ENCODE results near the gene SLC9C2.
"Not testable (repeated sequence)": the region's sequence is repeated elsewhere in the genome, so short reads cannot be mapped to it uniquely, and the experiment has no call there.

SLC9C2 gene

DNA sequence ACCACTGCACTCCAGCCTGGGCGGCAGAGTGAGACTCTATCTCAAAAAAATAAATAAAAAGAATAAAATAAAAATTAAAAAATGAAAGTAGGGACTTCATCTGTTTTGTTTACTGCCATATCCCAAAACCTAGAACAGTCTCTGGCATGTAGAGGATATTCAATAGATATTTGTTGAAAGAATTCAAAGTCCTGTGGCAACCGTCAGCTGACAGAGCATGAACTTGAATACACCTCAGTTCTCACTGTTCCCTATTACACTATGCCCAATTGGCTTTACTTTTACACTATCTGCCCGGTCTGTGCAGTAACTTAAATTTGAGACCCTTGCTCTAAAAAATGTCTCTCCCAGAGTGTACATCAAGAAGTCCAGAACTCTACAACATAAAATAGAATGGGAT is 79.5 kb downstream of the SLC9C2 start:
- no peak for DNase-seq

GRCh38 chr1:173520799-173521198 is 82.1 kb downstream of the SLC9C2 start:
- DNase-seq: no peak

DNA sequence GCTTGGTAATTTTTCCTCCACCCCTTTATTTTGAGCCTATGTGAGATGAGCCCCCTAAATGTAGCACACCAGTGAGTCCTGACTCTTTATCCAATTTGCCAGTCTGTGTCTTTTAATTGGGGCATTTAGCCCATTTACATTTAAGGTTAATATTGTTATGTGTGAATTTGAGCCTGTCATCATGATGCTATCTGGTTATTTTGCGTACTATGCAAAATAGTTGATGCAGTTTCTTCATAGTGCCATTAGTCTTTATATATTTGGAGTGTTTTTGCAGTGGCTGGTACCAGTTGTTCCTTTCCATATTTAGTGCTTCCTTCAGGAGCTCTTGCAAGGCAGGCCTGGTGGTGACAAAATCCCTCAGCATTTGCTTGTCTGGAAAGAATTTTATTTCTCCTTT is 88.4 kb downstream of the SLC9C2 start:
- not testable (repeated sequence) for DNase-seq

GRCh38 chr1:173509797-173510196 is 93.1 kb downstream of the SLC9C2 start:
- no peak for DNase-seq

GRCh38 chr1:173508541-173508940 is 94.3 kb downstream of the SLC9C2 start:
- DNase-seq: no peak

- no peak for DNase-seq
Observed at GRCh38 chr1:173507847-173508209, 95.0 kb downstream of the SLC9C2 start.

DNA sequence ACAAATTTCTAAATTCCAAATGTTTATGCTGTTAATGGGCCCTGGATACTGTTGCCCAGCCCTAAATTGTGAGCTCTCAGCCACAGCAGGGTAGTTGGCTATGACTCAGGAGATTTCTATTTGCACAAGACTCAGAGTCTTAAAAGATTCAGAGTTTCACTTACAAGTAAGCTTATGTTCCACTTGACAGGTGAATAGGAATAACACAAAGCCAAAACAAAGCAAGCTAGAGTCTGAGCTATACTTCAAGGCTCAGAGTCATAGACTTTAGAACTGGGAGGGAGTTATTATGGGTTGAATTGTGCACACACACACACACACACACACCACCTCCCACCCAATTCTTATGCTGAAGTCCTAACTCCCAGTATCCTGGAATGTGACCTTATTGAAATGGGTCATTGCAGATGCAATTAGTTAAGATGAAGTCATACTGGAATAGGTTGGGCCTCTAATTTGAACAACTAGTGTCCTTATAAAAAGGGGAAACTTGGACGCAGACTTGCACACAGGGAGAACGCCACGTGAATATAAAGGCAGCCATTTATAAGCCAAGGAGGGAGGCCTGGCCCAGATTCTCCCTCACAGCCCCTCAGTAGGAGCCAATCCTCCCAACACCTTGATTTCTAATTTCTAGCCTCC is 95.5 kb downstream of the SLC9C2 start:
- no peak for DNase-seq

GRCh38 chr1:173506437-173506836 is 96.4 kb downstream of the SLC9C2 start:
- no peak for DNase-seq

GRCh38 chr1:173505391-173505790 is 97.5 kb downstream of the SLC9C2 start:
- DNase-seq: no peak

GRCh38 chr1:173504268-173504667 is 98.6 kb downstream of the SLC9C2 start:
- DNase-seq: no peak

DNA sequence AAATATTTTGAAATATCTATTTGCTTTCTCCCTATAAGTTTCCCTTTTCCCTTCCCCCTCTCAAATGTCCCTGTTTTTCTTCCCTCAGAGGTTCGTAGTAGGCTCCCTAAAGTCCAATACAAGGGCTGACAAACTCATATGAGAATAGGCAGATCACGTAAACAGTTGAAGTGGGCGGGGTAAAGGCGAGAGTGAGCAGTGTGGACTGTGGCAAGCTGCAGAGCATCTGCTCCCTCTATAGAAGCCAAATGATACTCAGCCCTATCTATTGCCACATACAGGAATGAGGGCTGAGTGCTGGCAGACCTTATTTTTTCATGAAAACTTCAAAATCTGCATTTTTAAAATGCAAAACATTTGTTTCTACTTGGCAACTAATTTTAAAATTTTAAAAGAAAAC is 99.5 kb downstream of the SLC9C2 start:
- DNase-seq: no peak

- no peak for DNase-seq
Observed at GRCh38 chr1:173502104-173502503, 100.8 kb downstream of the SLC9C2 start.

GRCh38 chr1:173499729-173500128 is 103.1 kb downstream of the SLC9C2 start:
- DNase-seq: no peak

- no peak for DNase-seq
Observed at GRCh38 chr1:173496757-173497320, 106.0 kb downstream of the SLC9C2 start.

DNA sequence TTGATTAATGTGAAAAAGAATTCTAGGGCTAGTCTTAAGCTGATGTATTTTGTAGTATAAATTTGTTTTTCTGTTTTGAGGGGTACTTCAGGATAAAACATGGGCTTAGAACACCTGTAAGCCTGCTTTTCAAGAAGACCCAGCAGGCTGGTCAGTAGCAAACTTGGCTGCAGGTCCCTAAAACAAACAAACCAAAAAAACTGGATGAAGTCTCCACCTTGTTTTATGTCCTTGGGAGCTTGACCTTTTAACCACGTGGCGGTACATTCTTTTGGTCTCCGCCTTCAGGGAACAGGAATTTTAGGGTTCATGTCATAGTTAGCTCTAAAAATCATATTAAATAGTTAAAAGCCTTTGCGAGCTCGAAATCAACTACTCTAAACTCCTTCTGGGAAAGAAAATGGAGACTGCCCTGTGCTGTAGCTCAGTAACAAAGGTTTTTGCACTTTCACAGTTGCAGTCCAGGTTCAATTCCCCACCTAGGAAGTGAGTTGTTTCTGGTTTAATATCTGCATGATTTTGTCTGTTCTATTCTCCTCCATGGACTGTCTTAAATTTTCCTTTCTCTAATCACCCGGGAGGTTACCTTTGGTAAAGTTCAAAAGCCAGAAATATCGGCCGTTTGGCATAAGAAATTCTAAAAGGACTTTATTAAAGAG is 107.1 kb downstream of the SLC9C2 start:
- no peak for DNase-seq

DNA sequence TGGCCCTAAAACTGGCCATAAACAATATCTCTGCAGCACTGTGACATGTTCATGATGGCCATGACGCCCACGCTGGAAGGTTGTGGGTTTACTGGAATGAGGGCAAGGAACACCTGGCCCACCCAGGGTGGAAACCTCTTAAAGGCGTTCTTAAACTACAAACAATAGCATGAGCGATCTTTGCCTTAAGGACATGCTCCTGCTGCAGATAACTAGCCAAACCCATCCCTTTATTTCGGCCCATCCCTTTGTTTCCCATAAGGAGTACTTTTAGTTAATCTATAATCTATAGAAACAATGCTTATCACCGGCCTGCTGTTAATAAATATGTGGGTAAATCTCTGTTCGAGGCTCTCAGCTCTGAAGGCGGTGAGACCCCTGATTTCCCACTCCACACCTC is 109.7 kb downstream of the SLC9C2 start:
- DNase-seq: not testable (repeated sequence)

DNA sequence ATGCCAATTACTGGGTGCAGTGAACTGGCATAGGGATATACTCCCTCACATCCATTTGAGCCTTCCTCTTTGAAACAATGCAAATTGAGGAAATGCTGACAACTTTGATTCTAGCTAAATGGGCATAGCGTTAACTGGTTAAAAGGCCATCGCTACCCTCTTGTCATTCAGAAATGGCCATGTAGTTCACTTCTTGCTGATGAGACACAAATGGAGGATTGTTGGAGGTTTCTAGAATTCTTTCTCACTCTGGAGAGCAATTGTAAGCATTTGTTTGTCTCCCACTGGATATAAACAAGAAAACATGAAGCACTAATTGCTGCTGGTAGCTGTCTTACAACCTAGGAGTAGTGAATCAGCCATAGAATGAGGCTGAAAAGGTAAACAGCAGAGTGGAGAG is 111.4 kb downstream of the SLC9C2 start:
- no peak for DNase-seq

DNA sequence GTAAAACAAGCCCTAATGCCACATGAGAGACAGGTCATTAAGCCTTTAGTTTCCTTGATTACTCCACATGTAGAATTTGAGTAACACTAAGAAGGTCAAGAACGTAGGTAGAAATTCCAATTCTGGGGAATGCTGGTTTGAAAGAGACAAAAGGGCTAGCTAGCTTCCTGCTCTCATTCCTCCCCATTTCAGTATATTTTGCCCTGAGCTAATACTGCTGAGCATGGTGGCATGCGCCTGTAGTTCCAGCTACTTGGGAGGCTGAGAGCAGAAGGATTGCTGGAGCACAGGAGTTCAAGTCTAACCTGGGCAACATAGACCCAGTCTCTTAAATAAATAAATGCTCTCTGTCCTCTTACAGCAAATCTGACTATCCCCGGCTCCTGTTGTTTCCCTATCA is 112.9 kb downstream of the SLC9C2 start:
- DNase-seq: no peak

DNA sequence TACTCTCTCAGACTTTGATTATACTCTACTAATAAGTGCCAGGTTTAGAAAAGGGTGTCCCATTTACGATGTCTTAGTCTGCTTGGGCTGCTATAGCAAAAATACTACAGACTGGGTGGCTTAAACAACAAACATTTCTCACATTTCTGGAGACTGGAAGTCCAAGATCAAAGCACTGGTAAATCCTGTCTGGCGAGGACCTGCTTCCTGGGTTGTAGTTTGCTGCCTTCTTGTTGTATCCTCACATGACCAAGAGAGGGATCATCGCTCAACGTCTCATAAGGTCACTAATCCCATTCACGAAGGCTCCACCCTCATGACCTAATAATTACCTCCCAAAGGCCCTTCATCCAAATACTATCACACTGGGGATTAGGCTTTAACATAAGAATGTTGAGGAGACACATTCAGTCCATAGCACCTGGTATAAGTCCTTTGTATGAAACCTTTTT is 113.7 kb downstream of the SLC9C2 start:
- no peak for DNase-seq

- DNase-seq: no peak
Observed at GRCh38 chr1:173488001-173488400, 114.9 kb downstream of the SLC9C2 start.

DNA sequence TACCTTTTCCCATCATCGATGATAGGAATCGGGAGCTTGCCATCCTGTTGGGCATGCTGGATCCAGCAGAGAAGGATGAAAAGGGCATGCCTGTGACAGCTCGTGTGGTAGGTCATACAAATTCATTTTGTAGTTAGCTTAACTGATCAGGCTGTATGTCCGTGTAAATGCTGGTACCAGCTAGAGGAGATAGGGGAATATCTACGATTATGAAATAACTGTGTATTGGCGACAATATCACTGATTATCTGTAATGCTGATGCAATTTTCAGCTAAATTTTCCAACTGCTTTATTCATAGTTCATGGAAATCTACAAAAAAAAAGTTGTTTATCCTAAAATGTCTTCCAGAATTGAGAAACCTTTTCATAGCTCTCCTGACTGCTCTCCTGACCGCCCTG is 117.5 kb downstream of the SLC9C2 start:
- DNase-seq: no peak

DNA sequence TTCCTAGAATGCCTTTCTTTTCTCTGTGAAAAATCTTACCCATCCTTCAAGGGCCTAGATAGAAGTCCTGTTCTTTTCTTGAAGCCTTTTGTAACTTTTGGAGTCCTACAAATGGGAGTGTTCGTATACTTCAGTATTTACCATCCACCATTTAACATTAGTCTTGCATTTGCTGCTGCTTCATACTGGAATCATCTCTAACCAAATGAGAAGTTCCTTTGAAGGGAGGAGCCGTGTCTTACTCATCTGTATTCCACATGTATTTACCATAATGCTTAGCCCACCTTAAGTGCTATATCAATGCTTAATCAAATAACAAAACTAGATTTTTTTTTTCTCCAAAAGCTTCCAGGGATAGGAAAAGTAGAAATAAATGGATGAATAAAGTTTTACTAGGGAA is 118.6 kb downstream of the SLC9C2 start:
- no peak for DNase-seq

DNA sequence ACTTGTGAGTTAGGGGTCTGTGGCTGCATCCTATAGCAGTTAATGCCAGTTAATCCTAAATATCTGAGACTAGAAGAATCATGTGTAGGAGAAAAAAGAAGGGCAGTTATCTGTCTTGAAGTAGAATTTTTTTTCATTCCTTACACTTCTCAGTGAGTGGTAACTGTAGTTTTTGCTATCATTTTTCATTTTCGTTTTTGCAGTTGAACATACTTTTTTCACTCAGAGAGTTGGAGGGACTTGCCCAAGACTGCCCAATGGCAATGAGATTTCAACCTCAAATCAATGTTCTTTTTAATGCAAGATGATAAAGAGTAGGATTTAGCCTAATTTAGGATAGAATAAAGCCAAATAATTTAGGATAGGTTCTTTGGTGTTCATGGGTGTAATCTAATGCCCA is 120.2 kb downstream of the SLC9C2 start:
- DNase-seq: no peak

DNA sequence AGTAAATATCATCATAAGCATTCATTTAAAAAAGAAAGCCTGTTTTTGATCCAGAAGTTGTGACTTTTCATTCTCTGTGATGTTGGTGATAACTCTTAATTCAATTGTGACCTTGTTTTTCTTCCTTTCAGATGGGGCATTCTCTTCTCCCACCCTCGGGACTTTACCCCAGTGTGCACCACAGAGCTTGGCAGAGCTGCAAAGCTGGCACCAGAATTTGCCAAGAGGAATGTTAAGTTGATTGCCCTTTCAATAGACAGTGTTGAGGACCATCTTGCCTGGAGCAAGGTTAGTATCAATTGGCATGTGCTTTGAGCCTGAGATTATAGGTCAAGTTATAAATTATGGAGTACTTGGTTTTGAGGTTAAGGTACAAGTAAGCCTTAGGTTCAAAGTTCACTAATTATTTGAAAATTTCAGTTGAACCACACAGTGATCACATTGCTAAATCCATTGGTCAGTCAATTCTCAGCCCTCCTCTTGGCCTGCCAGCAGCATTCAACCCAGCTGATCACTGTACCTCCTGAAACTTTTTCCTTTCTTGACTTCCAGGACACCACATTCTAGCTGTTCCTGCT is 121.6 kb downstream of the SLC9C2 start:
- DNase-seq: no peak
